GM19372 (cell line): ENCODE measurements around the gene LIMA1.

Source experiments
- ATAC-seq: cut with Tn5 transposase; IDR thresholded peaks from one replicate; pipeline ENCODE4 v1.9.1; 2021; ENCODE audit warnings: mild to moderate bottlenecking, low read depth, moderate library complexity; ENCODE audit not compliant: unreplicated experiment

Gene LIMA1

DNA sequence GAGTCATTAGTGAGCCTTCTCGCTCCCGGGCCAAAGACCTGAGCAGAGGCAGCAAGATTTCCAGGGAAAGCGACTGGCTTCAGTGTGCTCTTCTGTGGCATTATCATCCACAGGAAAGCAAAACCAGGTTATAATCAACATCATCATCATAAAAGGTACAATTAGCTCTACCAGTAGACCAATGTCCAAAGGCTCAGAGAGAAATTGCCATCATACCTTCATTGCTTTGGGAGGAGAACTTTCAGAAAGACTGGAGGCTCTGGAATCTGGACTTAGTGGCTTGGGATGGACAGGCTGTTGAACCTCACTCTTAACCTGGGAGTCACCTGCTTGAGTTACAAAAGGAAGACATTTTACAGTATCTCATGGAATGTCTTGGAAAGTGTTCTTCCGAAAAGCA, 91.1 kb downstream of the LIMA1 start:
- no peak for ATAC-seq

DNA sequence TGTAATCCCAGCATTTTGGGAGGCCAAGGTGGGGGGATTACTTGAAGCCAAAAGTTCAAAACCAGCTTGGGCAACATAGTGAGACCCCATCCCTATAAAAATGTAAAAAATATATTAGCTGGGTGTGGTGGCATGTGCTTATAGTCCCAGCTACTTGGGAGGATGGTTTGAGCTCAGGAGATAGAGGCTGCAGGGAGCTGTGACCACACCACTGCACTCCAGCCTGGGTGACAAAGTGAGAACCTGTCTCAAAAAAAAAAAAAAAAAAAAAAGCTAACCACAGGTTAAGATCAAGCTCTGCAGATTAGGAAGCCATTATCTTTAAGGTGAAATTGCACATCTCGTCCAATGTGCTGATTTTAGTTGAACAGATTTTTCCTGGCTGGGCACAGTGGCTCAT, 92.5 kb downstream of the LIMA1 start:
- ATAC-seq: no peak

DNA sequence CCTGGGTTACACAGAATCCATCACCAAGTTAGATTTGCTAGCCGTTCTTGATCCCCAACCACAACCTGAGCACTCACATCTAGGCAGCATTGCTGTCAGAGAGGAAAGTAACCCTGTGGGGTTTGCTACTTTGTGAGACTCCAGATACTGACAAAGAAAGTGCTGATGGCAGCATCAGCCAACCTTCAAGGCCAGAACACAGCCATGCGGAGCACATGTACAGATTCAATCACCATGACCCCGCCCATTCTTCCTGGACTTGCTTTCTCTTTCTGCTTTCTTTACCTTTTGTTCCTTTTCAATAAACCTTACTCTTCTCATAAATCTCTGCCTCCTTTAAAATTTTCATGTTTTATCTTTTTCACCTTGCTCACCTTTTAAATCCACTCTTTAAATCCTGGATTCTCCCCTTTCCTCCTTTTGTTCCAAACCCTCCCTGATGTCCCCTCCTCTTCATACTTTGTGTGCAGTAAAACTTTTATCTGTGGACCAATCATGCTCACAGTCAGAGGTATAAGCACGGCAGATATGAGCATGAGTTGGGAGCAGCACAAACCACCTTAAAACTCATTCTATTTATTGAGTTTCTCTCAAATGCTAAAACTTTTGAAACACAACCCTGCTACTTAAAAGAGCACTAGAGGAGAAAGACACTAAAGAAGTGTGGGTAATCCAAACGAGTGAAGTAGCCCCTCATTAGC, 94.3 kb downstream of the LIMA1 start:
- ATAC-seq: no peak

DNA sequence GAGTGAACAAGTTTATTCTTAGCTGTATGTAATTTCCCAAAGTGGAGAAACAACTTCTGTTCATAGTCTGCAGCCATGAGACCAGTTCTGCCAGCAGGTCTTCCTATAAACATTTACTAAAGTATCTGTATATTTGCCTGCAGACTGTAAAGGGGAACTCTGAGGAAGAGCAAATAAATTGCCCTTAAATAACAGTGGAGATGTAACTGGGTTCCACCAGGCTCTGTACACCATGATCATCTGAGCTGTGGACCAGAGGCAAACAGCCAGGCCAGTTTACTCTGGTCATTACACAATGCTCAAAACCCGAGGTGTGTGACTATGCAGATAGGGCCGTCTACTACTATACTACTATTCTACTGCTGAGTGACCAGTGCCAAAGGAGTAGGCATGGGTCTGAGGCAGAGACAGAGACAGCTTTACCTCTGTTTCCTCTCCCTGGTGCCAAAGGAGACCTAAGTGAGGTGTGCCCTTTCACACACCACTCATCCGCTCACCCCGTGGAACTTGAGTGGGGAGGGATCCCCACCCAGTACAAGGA, 95.0 kb downstream of the LIMA1 start:
- ATAC-seq: no peak

DNA sequence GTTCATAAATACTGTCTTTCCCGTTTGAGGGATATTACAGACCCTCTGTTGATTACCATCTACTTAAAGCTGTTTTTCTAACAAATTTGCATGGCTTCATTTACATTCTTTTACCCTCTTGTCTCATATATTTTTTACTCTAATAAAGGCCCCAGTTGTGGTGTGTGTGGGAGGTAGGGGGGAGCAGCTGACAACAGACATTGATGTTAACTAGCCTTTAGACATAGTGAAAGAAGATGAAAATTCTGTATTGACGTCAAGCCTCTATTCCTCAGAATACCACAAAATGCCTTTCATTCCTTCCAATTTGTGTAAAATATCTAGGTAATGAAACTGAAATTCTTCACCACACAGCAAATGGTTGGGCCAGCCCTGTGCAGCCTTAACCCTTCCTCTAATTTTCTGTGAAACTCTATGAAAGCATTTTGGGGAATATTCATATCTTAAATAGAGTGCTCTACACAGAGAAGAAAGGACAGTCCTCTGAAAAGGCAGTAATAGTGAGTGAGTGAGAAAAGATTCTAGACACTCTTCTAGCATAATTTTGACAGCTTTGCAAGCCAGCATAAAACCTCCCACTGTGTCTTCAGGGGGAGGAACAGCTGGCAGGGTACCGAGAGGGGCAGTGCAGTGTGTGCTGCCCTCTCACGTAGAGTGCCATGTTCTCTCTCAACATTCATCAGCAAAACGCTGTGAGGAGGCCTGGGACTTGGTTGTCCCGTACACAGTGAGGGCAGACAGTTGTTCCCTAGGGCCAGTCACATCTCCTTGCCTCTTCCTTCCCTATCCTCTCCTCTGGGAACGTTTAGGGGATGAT, 96.0 kb downstream of the LIMA1 start:
- ATAC-seq: no peak

DNA sequence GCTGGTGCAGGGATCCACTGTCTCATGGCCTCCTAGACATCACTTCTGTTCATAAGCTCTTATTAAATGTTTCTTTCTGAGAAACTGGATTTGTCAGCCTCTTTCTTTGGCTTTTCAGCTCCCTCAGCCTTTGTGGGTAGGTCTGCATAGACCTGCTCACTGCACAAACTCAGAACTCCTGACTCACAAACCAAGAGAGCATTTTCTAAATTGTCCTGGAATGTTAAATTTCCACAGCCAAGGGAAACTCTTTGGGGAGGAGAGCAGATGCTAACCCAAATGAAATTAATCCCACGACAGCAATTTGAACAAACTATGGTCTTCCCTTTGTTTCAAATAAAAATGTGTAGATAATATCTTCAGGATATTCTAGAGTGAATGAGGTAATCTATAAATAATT, 96.6 kb downstream of the LIMA1 start:
- ATAC-seq: no peak

DNA sequence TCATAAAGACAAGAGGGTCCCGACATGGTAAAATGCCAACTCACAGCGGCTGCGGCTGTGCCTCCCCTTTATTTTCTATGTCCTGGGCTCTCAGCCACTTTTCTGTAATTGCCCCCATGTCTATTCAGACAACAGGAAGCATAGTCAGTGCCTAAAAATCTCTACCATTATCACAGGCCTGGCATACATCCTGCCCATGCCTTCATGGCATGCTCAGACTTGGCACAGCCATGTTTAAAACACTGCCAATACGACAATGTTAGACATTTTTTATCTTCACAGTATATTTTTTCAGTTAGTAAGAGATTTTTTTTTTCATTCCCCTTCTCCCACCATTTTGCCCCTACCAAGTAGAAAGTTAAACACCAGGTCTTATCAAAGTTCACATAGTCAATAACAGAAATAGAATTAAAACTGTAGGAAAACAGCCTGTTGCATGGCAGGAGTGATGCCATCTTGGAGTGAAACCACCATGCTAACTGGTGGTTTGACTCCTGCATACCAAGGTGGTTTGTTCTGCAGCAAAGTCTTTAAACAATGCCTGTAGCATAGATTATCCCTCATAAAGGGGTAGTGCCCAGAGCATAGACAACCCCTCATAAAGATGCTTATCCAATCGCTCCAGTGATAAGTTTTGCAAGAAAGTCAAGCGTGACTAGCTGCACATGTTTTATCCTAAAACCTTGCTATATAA, 97.2 kb downstream of the LIMA1 start:
- no peak for ATAC-seq

DNA sequence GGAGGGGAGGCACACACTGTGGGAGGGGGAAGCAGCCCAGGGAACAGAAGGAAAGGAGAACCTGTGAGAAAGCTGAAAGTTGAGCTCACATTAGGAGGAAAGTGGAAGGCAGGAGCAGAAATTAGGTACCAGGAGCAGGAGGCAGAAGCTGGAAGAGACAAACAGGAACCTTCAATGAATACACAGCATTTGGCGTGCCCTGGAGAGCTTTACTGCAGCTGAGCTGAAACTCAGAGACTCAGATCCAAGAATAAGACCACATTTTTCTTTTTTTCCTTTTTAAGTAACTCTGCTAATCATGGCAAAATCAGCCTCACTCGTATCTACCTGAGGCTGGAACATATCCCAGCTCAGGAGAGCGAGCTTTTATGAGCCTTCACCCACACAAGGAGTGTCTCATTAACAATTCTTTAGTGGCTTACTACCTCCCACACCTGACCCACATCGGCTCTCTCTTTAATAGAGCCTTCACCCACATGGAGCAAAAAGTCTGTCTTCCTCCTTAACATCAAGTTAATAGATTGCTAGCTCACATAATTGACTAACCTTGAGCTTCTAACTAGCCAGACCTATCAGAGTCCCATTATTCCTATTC, 97.9 kb downstream of the LIMA1 start:
- no peak for ATAC-seq

DNA sequence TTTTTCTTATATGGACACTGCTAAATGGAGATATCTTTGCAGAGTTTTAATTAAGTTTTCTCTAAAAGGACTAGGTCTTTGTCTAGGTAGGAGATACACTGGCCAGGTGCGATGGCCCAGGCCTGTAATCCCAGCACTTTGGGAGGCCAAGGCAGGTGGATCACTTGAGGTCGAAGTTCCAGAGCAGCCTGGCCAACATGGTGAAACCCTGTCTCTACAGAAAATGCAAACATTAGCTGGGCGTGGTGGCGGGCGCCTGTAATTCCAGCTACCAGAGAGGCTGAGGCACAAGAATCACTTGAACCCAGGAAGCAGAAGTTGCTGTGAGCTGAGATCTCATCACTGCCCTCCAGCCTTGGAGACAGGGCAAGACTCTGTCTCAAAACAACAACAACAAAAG, 99.1 kb downstream of the LIMA1 start:
- no peak for ATAC-seq

DNA sequence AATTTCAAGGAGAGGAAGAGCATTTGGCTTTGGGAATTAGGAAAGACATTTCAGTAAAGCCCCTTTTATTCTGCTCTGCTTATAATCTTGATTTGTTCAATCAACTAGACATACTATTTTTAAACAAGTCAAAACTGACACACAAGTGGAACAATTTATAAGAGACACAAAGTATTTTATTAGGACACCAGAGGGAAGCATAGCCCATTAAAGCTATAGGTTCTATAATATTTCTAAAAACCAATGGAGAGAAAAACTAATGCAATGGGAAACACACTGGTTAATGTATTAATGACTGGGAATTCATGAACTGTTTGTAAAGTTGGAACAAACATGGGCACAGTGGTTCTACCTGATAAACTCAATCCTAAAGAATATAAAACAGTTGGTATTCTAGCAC, 100.9 kb downstream of the LIMA1 start:
- ATAC-seq: no peak

DNA sequence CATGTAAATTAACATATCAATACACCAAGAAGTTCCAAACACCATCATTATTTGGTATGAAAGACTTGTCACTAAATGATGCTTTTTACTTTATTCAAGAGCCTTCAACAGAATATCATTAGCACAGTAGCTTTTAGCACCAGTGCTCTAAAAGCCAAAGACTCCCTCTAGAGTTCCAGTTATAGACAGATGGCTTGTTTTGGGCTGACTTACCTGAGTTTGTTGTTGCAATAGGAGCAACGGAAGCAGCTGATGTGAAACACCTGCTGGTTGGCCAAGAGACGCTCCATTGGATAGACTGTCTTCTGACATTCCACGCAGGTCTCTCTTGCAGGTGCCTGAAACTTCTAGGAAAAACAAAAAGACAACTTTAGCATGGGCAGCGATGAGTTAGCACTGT, 101.6 kb downstream of the LIMA1 start:
- no peak for ATAC-seq

DNA sequence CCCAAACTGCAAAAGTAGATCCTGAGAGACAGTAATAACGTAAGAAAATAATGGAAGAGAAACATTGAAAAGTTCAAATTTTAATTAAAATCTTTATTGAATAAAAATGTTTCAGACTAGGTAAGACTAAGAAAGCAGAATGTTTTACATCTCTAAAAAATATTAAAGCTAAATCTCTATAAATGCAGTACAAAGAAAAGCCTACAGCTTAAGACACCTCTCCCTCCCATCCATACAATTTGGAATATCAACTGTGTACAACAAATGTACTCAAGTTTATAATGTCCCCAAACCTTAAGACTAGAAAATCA, 107.6 kb downstream of the LIMA1 start:
- ATAC-seq: no peak

DNA sequence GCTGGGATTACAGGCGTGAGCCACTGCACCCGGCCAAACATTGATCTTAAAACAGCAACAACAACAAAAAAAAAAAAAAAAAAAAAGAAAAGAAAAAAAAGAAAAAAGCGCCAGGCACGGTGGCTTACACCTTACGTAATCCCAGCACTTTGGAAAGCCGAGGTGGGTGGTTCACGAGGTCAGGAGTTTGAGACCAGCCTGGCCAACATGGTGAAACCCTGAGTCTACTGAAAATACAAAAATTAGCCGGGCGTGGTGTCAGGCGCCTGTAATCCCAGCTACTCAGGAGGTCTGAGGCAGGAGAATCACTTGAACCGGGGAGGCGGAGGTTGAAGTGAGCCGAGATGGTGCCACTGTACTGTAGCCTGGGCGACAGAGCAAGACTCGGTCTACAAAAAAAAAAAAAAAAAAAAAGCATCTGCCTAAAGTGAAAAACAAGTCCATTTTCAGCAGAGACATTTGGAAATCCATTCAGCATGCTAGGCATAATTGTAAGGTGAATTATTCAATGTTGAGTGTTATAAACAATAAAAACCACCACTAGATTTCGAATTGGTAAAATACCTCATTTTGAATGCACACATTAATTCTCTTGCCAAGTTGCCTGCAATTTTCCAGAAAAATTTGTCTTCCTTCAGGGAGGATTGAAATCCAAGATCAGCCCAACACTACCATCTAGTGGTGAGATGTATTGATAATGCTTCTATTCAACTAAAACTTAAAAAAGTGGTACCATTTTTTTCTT, 108.2 kb downstream of the LIMA1 start:
- no peak for ATAC-seq

DNA sequence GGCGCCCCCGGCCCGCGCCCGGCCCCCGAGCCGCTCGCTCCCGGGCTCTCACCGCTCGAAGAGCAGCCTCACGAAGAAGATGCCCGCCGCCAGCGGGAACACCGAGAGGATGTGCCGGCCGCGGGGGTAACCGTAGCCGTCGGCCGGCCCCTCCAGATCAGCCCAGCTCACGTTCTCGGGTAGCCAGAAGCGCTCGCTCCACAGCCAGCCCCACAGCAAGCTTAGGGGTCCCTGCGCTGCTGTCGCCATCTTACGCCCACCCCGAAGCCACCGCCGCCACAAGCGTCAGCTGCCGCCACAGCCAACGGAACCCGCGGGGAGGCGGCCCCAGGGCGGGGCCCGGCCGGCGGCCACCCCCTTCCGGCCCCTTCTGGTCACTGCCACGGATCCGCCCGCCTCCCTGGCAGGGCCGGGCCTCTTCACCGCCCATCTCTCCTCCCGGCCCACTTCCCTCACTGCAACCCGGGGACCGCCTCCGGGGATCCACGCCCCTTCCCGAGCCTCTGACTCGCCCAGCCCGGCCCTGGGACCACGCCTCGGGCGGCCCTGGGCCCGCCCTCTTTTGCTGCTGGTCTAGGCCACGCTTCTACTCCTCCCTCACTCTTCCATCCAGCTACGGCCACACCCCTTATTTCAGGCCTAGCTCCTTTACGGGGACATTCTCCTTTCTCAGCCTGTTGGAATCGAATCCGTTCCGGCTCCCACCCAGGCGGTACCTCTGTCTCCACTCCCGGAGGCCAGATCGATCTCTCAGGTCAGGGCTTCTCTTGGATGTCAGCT, 116.1 kb downstream of the LIMA1 start, which contains the start of gene CERS5:
TSS of gene CERS5 (minus strand) at position 321 of the 780 bp plus-strand sequence. CDS start at position 249, 72 bp downstream.
- ATAC-seq: peak; percentile 98

DNA sequence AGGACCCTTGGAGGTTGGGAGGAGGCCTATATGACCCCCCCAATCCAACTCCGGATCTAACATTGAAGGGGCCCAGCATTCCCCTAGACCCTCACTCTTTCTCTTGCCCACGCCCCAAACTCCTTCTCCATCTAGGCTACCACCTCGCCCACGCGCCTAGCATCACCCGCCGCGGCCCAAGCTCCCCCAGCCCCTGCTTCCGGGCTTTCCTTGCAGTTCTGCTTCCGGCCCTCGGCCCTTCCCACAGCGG, 116.6 kb downstream of the LIMA1 start:
- ATAC-seq: peak; percentile 24

DNA sequence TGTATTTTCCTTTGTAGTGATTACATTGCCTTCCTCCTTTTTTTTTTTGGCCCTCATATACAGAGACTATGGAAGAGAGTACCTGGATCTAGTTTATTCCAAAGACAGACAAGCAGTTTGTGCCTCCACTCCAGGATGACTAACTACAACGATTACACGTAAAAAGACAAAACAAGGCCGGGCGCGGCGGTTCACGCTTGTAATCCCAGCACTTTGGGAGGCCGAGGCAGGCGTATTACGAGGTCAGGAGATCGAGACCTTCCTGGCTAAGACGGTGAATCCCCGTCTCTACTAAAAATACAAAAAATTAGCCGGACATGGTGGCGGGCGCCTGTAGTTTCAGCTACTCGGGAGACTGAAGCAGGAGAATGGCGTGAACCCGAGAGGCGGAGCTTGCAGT, 118.4 kb downstream of the LIMA1 start:
- no peak for ATAC-seq

DNA sequence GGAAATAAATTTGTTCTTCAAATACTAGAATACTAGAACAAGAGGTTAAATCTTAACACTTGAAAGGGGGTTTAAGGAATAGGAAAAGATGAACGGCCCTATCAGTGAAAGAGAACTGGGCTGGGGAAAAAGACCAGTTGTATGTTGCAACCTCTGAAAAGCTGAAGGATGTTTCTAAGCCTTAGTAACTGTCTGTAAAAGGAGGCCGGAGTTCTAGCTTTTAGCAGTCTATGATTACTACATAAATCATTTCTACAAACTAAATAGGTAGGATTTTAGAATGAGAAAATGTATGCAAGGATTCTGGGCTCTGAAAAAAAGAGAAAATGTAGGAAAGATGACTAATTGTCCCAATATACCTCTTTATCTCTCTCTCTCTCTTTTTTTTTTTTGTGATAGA, 121.1 kb downstream of the LIMA1 start:
- ATAC-seq: no peak

DNA sequence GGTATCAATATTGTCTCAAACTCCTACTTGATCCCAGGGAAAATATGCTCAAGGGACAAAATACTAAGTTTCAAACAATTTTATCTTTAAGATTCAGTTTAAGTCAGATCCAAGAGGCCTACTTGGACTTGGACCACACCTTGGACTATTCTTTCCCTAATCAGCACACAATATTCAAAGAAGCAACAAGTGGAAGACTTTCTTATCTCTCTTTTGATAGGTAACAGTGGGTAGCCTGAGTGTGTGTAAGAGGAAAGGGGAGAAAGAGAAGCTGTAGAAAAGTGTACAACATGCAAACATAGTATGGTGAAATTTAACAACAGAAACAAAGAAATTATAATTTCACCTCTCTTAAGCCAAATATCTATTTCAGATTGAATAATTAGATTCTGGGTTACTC, 122.7 kb downstream of the LIMA1 start:
- ATAC-seq: no peak

DNA sequence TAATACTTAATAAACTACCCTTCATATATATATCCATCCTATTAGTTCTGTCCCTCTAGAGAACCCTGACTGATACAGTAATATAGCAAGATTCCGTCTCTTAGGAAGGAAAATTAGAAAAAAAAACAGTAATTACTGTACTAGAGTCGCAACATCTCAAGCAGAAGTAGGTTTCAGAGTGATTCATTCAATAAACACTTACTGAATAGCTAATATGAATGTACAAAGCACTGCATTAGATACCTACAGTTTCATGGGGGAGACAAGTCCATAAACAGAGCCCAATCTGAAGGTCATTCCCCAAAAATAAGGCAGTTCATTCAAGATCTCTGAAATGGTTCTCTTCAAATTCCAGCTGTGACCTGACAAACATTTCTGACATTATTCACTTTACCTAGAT, 126.1 kb downstream of the LIMA1 start:
- ATAC-seq: no peak

DNA sequence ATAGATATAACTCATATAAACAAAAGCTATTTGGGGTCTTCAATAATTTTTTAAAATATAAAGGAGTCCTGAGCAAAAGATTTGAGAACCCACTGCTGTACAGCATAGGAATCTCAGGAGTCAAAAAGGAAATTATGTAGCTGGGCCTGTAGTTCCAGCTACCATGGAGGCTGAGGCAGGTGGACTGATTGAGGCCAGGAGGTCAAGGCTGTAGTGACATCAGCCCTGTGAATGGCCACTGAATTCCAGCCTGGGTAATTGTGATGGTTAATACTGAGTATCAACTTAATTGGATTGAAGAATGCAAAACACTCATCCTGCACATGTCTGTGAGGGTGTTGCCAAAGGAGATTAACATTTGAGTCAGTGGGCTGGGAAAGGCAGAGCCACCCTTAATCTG, 126.7 kb downstream of the LIMA1 start:
- no peak for ATAC-seq
